ENCODE results near the gene EXOC5.

- TF ChIP-seq CTCF (optimal IDR thresholded peaks at IDR 0.05 in 1 of 3, IDR thresholded peaks at IDR 0.05 in 1 of 3, conservative IDR thresholded peaks at IDR 0.05 in 1 of 3; ENCODE audit: extremely low read depth in 1 of 3, insufficient read depth in 2 of 3, low read length in 3 of 3) (no peak), EZH2 (IDR thresholded peaks at IDR 0.05; ENCODE audit: low read length) (no peak)
Measured at GRCh38 chr14:57199921-57200320, 68.8 kb downstream of the EXOC5 start.

Measured in keratinocyte (primary cell).